Hematopoietic multipotent progenitor cell (in vitro differentiated cells): Measurements from ENCODE around the gene ZNG1F. TPM values are rescaled to one million over a fixed set of nuclear protein-coding genes. Genes with fewer than 3 reads are reported as not detected.
"Not testable (repeated sequence)": the region's sequence is repeated elsewhere in the genome, so short reads cannot be mapped to it uniquely, and the experiment has no call there.

Experiments
- DNase-seq, 3 donors: peaks; one replicate each; pipeline ENCODE4 v3.0.0-alpha.2; 2011 to 2015; ENCODE audit warnings: low read depth in 2 of 3, low spot score in 2 of 3
- small RNA-seq: library from RNA; depleted of rRNA; stranded (forward); fragments of <200 nt; gene quantifications from one replicate; pipeline ENCODE3, GENCODE V24; 2012
- total RNA-seq: library from RNA; depleted of rRNA; stranded (reverse); fragments of >200 nt; gene quantifications from one replicate; pipeline ENCODE4 v1.2.3, GENCODE V29; 2012

Gene ZNG1F
- total RNA-seq, 1 donor, result 2.2 TPM

- not testable (repeated sequence) for DNase-seq
Measured at GRCh38 chr9:41087157-41087780, 101.8 kb downstream of the ZNG1F start.

- DNase-seq, result not testable (repeated sequence)
Measured at GRCh38 chr9:41086685-41087084, 102.4 kb downstream of the ZNG1F start.

DNA sequence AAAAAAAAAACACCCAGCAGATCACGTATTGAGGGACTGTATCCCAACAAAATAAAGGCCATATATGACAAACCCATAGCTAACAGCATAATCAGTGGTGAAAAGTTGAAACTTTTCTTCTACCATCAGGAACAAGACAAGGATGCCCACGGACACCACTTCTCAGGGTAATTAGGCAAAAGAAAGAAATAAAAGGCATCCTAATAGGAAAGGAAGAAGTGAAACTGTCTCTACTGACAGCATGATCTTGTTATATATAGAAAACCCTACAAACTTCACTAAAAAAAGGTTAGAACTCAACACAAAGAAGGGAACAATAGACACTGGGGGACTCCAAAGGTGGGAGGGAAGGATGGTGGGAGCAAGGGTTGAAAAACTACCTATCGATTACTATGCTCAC lies 102.9 kb downstream of the ZNG1F start:
- not testable (repeated sequence) for DNase-seq

DNA sequence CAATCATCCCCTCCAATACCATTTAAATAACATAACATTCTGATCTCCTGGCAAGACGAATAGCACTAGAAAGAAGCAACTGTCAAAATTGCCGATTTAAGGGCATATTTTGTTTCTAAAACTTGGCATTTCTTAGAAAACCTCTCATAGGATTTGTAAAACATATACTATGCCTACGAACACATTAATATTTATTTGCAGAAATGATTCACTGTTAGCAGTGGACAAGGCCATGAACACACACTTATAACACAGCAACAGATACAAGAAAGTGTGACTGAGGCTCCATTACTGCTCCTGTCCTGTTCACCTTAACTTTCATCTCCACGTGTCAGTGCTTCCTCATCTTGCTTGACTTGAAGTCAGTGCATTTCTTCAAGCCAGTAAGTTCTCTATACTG lies 106.8 kb downstream of the ZNG1F start:
- not testable (repeated sequence) for DNase-seq

Small RNA genes lying within 50 kb of the gene (small RNA-seq; reads per million reads assigned to genes)
- gene MIR4477A, result not detected
- gene RNA5SP530, result not detected

Other genes with a start within 250 kb of the ZNG1F start
- gene FOXD4L6, start 60.6 kb downstream of the ZNG1F start, total RNA-seq, result under 0.01 TPM